Keratinocyte (primary cell): ENCODE measurements around the gene DENND1A. TPM values are rescaled to one million over a fixed set of nuclear protein-coding genes. Genes with fewer than 3 reads are reported as not detected.

ENCODE experiments used
- DNase-seq: peaks from one replicate; pipeline ENCODE4 v3.0.0-alpha.2; 2011; ENCODE audit warnings: low read depth, missing footprints, low spot score
- FAIRE-seq: peaks from 2 replicates; lab custom pipeline; 2011; peaks lifted over from hg19 to GRCh38; lab: Jason Lieb, UNC
- H2AFZ ChIP-seq: 2 replicates; pipeline ENCODE4 v1.6.0; 2012; ENCODE audit warnings: low read length, control low read depth, inconsistent platforms; ENCODE audit not compliant: control insufficient read depth
- H3K27ac ChIP-seq: 2 replicates; pipeline ENCODE4 v1.5.1; 2011; ENCODE audit warnings: low read length; ENCODE audit not compliant: control insufficient read depth, insufficient read depth
- H3K27me3 ChIP-seq: 3 replicates; pipeline ENCODE4 v1.6.0; 2011; ENCODE audit warnings: low read length; ENCODE audit not compliant: control insufficient read depth, insufficient read depth; ENCODE audit errors: extremely low read depth
- H3K36me3 ChIP-seq, 2 experiments: 2 replicates in 1 of 2; 3 replicates in 1 of 2; pipeline ENCODE4 v1.5.1; 2011; ENCODE audit warnings: low read length in 2 of 2, mild to moderate bottlenecking in 1 of 2; ENCODE audit not compliant: control insufficient read depth in 2 of 2, insufficient read depth in 2 of 2; ENCODE audit errors: extremely low read depth in 1 of 2
- H3K4me1 ChIP-seq: 3 replicates; pipeline ENCODE4 v1.5.1; 2011; ENCODE audit warnings: low read length; ENCODE audit not compliant: control insufficient read depth, insufficient read depth; ENCODE audit errors: extremely low read depth
- H3K4me2 ChIP-seq: 3 replicates; pipeline ENCODE4 v1.6.0; 2011; ENCODE audit warnings: low read depth, low read length; ENCODE audit not compliant: control insufficient read depth, insufficient read depth; ENCODE audit errors: extremely low read depth
- H3K4me3 ChIP-seq, 3 experiments: fragments of 200-600 bp in 1 of 3; sonication (generic) in 1 of 3; 2 replicates in 2 of 3; 3 replicates in 1 of 3; pipeline ENCODE4 v1.5.1; 2011 to 2016; ENCODE audit warnings: low read length in 3 of 3, mild to moderate bottlenecking in 3 of 3, control low read depth in 2 of 3, inconsistent platforms in 1 of 3, low read depth in 1 of 3, mixed read lengths in 1 of 3, mixed run types in 1 of 3, moderate library complexity in 1 of 3; ENCODE audit not compliant: control insufficient read depth in 2 of 3, insufficient read depth in 2 of 3; ENCODE audit errors: extremely low read depth in 1 of 3
- H3K79me2 ChIP-seq: 2 replicates; pipeline ENCODE4 v1.6.0; 2012; ENCODE audit warnings: low read length; ENCODE audit not compliant: control insufficient read depth, insufficient read depth
- H3K9ac ChIP-seq: 3 replicates; pipeline ENCODE4 v1.6.0; 2011; ENCODE audit warnings: low read length; ENCODE audit not compliant: control insufficient read depth, insufficient read depth; ENCODE audit errors: extremely low read depth
- H3K9me1 ChIP-seq: 3 replicates; pipeline ENCODE4 v1.6.0; 2011; ENCODE audit warnings: low read length; ENCODE audit not compliant: control insufficient read depth, insufficient read depth; ENCODE audit errors: extremely low read depth
- H3K9me3 ChIP-seq: 2 replicates; pipeline ENCODE4 v1.5.1; 2012; ENCODE audit warnings: low read depth, low read length; ENCODE audit not compliant: control insufficient read depth
- H4K20me1 ChIP-seq: 3 replicates; pipeline ENCODE4 v1.6.0; 2011; ENCODE audit warnings: low read length; ENCODE audit not compliant: control insufficient read depth, insufficient read depth; ENCODE audit errors: extremely low read depth
- EZH2 ChIP-seq: IDR thresholded peaks from one replicate; pipeline ENCODE4 v1.6.1; 2012; ENCODE audit warnings: inconsistent platforms, mild to moderate bottlenecking, low read length, moderate library complexity
- dilution Hi-C: fragments of 300-500 bp; cut with MboI; formaldehyde crosslinking; loops from one replicate; pipeline ENCODE4 v1.7.0; 2020; ENCODE audit warnings: low sequenced_read_pairs; ENCODE audit not compliant: extremely low pct_ligation_motif_present
- polyA plus RNA-seq, 5 experiments: library from polyadenylated mRNA; depleted of rRNA in 3 of 5; stranded (reverse) in 3 of 5; stranded (forward) in 1 of 5; unstranded in 1 of 5; fragments of >200 nt; gene quantifications; 1 replicate in 1 of 5; 2 replicates in 3 of 5; 3 replicates in 1 of 5; pipeline versions ENCODE4 v1.2.1 to v1.2.3, GENCODE V29; 2011 to 2012; ENCODE audit warnings: missing spikeins in 2 of 5, low read depth in 1 of 5, low replicate concordance in 1 of 5
- TF ChIP-seq, protein P1 (sequence below), 3 experiments: IDR thresholded peaks in 1 of 3; conservative IDR thresholded peaks in 1 of 3; optimal IDR thresholded peaks in 1 of 3; 2 replicates in 2 of 3; 3 replicates in 1 of 3; pipeline versions ENCODE3 to v1.5.1; 2011; ENCODE audit warnings: low read length in 3 of 3, mild to moderate bottlenecking in 3 of 3, moderate library complexity in 2 of 3, control low read depth in 1 of 3, inconsistent platforms in 1 of 3; ENCODE audit not compliant: insufficient read depth in 2 of 3; ENCODE audit errors: extremely low read depth in 1 of 3

The DENND1A gene
- polyA plus RNA-seq, 1 donor (not counting 4 experiments of a cell fraction or from before 2014, with no cell fraction given): 13.0 TPM

DNA sequence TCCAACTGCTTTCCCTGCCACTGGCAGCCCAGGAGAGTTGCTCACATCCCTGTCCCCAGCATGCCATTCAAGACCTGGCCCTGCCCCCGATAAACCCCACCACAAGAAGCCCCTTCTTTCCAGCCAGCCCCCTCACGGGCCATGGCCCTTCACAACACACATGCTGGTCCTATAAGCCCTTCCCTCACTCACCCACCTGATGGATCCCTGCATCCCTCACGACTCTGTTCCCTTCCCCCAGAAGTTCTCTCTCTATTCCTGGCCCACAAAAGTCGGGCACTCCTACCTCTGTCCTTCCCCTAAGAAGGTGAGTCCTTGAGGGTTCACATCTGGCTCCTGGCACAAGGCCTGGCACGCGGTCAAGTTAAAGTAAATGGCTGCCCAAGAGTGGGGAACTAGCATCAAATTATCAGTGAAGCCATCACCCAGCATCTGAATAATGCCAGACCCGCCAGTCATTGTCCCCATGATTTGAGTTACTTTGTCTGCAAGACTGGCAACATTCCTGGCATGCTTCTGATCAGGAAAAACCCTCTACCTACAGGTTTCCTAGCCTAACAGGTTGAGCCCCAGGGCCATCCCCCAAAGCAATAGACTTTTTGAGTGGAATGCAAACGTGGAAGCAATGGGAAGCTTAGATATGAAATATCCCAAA, 508.0 kb downstream of the DENND1A start:
- Histone ChIP-seq H3K9ac (no peak overlapping the region), H3K9me3 (no peaks in the 10 kb centered on the region), H3K4me1 (no peaks in the 10 kb centered on the region), H3K36me3 (peaks cover 0 to 2% of the 10 kb centered on the region in 2 experiments), H3K4me3 (no peak overlapping the region), H3K9me1 (no peaks in the 10 kb centered on the region), H3K27ac (no peak overlapping the region), H3K79me2 (no peaks in the 10 kb centered on the region), H2AFZ (no peak overlapping the region), H3K4me2 (no peak overlapping the region), H3K27me3 (no peaks in the 10 kb centered on the region), H4K20me1 (no peaks in the 10 kb centered on the region)
- DNase-seq (no peak), FAIRE-seq (no peak)
- no peak for TF ChIP-seq EZH2
- TF ChIP-seq, protein P1, sequence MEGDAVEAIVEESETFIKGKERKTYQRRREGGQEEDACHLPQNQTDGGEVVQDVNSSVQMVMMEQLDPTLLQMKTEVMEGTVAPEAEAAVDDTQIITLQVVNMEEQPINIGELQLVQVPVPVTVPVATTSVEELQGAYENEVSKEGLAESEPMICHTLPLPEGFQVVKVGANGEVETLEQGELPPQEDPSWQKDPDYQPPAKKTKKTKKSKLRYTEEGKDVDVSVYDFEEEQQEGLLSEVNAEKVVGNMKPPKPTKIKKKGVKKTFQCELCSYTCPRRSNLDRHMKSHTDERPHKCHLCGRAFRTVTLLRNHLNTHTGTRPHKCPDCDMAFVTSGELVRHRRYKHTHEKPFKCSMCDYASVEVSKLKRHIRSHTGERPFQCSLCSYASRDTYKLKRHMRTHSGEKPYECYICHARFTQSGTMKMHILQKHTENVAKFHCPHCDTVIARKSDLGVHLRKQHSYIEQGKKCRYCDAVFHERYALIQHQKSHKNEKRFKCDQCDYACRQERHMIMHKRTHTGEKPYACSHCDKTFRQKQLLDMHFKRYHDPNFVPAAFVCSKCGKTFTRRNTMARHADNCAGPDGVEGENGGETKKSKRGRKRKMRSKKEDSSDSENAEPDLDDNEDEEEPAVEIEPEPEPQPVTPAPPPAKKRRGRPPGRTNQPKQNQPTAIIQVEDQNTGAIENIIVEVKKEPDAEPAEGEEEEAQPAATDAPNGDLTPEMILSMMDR (optimal IDR thresholded peaks at IDR 0.05 in 1 of 3, IDR thresholded peaks at IDR 0.05 in 1 of 3, conservative IDR thresholded peaks at IDR 0.05 in 1 of 3; ENCODE audit: extremely low read depth in 1 of 3, insufficient read depth in 2 of 3, low read length in 3 of 3): no peak
- dilution Hi-C loops: no loop called here

DNA sequence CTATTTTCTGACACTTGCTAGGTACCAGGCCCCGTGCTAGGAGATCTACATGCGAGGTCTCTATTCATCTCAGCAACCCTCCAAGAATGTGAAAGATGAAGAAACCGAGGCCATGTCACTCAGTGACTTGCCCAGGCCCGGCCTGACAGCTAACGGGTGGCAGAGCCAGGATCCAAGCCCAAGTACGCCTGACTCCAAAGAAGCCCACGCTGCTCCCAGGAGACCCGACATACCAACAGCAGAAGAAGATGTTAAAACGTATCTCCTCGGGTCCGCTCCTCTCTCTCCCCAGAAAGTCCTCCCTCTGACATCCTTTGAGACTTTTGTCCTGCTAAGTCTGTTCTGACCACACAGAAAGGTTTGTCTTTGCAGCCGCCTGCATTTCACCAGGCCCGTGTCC, 508.7 kb downstream of the DENND1A start:
- Histone ChIP-seq H4K20me1 (no peaks in the 10 kb centered on the region), H3K9me3 (no peaks in the 10 kb centered on the region), H3K9ac (no peak overlapping the region), H3K79me2 (no peaks in the 10 kb centered on the region), H2AFZ (no peak overlapping the region), H3K9me1 (no peaks in the 10 kb centered on the region), H3K4me3 (no peak overlapping the region), H3K4me1 (no peaks in the 10 kb centered on the region), H3K27ac (no peak overlapping the region), H3K4me2 (no peak overlapping the region), H3K36me3 (peaks cover 0 to 2% of the 10 kb centered on the region in 2 experiments), H3K27me3 (no peaks in the 10 kb centered on the region)
- TF ChIP-seq, protein P1 (optimal IDR thresholded peaks at IDR 0.05 in 1 of 3, IDR thresholded peaks at IDR 0.05 in 1 of 3, conservative IDR thresholded peaks at IDR 0.05 in 1 of 3; ENCODE audit: extremely low read depth in 1 of 3, insufficient read depth in 2 of 3, low read length in 3 of 3): no peak
- no peak for TF ChIP-seq EZH2
- DNase-seq (no peak), FAIRE-seq (no peak)
- dilution Hi-C loops: no loop called here
